ENCODE measurements around the gene TMEM170B. TPM values are rescaled to one million over a fixed set of nuclear protein-coding genes. Genes with fewer than 3 reads are reported as not detected.

The TMEM170B gene
- total RNA-seq, 1 donor from 2014 or later: 6.1 TPM

DNA sequence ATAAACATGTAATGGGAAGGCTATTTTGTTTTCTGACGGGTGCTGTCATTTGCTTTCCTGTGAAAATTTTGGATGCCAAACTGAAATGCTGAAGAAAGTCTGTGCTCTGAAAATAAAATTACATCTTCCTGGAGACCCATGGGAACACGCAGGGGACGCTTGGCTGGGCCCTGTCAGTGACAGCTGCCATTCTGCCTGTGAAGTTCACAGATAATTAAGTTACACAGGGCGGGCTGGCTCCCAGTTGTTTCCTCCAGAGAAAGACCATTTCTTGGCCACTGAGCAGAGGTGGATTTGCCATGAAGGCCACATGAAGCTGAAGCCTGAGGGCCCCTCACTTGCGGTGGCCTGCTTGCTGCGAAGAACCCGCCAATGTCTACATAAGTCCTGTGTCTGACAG, 93.5 kb downstream of the TMEM170B start:
- Mint-ChIP-seq H3K9me3 (no peaks in the 10 kb centered on the region), H3K27me3 (ENCODE audit: low read depth) (no peaks in the 10 kb centered on the region), H3K4me1 (no peaks in the 10 kb centered on the region), H3K27ac (no peak overlapping the region), H3K36me3 (no peaks in the 10 kb centered on the region), H3K4me3 (no peak overlapping the region)
- DNase-seq (ENCODE audit: low spot score in 2 of 2, unreplicated experiment in 2 of 2): no peak
- TF ChIP-seq CTCF (IDR thresholded peaks at IDR 0.05; ENCODE audit: unreplicated experiment): no peak

GRCh38 chr6:11631539-11631938, 94.0 kb downstream of the TMEM170B start:
- Mint-ChIP-seq H3K4me3 (no peak overlapping the region), H3K27me3 (ENCODE audit: low read depth) (no peaks in the 10 kb centered on the region), H3K9me3 (no peaks in the 10 kb centered on the region), H3K27ac (no peak overlapping the region), H3K36me3 (no peaks in the 10 kb centered on the region), H3K4me1 (no peaks in the 10 kb centered on the region)
- no peak for DNase-seq (ENCODE audit: low spot score in 2 of 2, unreplicated experiment in 2 of 2)
- TF ChIP-seq CTCF (IDR thresholded peaks at IDR 0.05; ENCODE audit: unreplicated experiment): no peak

- no peak for DNase-seq (ENCODE audit: low spot score in 2 of 2, unreplicated experiment in 2 of 2)
- Mint-ChIP-seq H3K36me3 (no peaks in the 10 kb centered on the region), H3K4me3 (no peak overlapping the region), H3K27ac (no peak overlapping the region), H3K9me3 (no peaks in the 10 kb centered on the region), H3K4me1 (no peaks in the 10 kb centered on the region), H3K27me3 (ENCODE audit: low read depth) (no peaks in the 10 kb centered on the region)
- TF ChIP-seq CTCF (IDR thresholded peaks at IDR 0.05; ENCODE audit: unreplicated experiment): no peak
Measured at GRCh38 chr6:11632231-11632630, 94.7 kb downstream of the TMEM170B start.

DNA sequence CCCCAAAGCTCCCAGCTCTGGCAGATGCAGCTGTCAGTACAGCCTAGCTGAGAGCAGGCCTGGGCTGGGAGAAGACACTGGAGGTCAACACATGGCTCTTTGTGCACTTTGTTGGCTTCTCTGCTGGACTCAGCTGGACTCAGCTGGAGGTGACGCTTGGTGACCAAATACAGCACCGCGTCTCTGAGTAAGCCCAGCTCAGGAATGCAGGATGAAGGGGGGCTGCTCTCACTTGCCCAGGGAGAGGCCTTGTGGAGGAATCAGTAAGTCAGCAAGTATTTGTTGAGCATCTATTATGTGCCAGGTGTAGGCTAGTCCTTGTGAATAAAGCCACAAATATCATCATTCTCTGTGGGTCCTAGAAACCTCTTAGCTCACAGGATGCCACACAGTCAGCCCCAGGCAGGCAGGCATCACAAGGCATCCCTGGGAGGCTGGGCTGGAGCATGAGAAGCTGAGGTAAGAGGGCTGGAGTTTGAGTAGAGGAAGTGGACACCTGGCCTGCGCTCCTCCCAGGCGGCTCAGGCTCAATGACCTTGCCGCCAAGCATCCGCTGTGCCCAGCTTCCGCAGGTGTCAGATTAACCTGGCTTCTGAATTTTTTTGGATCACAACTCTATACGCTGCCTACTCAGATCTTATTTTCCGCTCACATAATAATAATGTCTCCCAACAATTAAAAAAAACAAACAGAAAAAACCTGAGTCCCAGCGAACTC, 95.4 kb downstream of the TMEM170B start:
- DNase-seq (ENCODE audit: low spot score in 2 of 2, unreplicated experiment in 2 of 2): no peak

More for the DNA sequence above, 95.4 kb downstream of the TMEM170B start:
- Mint-ChIP-seq H3K27me3 (ENCODE audit: low read depth) (no peaks in the 10 kb centered on the region), H3K4me1 (no peaks in the 10 kb centered on the region), H3K4me3 (no peak overlapping the region), H3K9me3 (no peaks in the 10 kb centered on the region), H3K36me3 (no peaks in the 10 kb centered on the region), H3K27ac (no peak overlapping the region)
- TF ChIP-seq CTCF (IDR thresholded peaks at IDR 0.05; ENCODE audit: unreplicated experiment): no peak

Other genes with a start within 250 kb of the TMEM170B start
- gene ADTRP, start 241.1 kb downstream of the TMEM170B start, total RNA-seq: 3.4 to 4.0 TPM (median 3.8 TPM) in 3 replicates

Data from mesothelial cell of epicardium (in vitro differentiated cells).